HCT116 (cell line): ENCODE measurements around the gene PKHD1. TPM values are rescaled to one million over a fixed set of nuclear protein-coding genes. Genes with fewer than 3 reads are reported as not detected.
A peak's percentile ranks its signal among the peaks of the same experiment; 100 is the strongest.

Source experiments
- ATAC-seq: fragments of 200-7000 bp; cut with Tn5 transposase; 2 replicates; pipeline ENCODE4 v1.9.1; 2020; ENCODE audit warnings: mild to moderate bottlenecking, moderate library complexity
- BruUV-seq: library from RNA; stranded (reverse); fragments of 400-500 nt; replicated peaks from 2 replicates; lab custom pipeline; 2021; lab: Mats Ljungman, UMichigan
- CTCF ChIA-PET: fragments of 300-600 bp; sonication (Branson Sonifier 250); formaldehyde crosslinking; loops from one replicate; lab custom pipeline; 2021; ENCODE audit warnings: antibody characterized with exemption; lab: Charles Lee
- POLR2A ChIA-PET: fragments of 300-600, 350-600 bp; sonication (Branson Sonifier 250); formaldehyde crosslinking; loops from one replicate; lab custom pipeline; 2021; ENCODE audit warnings: antibody characterized with exemption; lab: Charles Lee
- RAD21 ChIA-PET, 2 experiments: fragments of 300-600 bp; sonication (Branson Sonifier 250); formaldehyde crosslinking; loops; one replicate each; lab custom pipeline; 2023; ENCODE audit warnings: low total read pairs in 2 of 2; ENCODE audit not compliant: uncharacterized antibody in 2 of 2, unreplicated experiment in 2 of 2, low non-redundant PET in 1 of 2; lab: Charles Lee
- DNase-seq: peaks from one replicate; pipeline ENCODE4 v3.0.0-alpha.2; 2010; ENCODE audit warnings: low read depth, low spot score
- H2AFZ ChIP-seq: fragments of 200-600 bp; shearing (Covaris generic), sonication (generic); 2 replicates; pipeline ENCODE4 v1.6.1; 2017; ENCODE audit warnings: low read depth, mixed run types, mixed read lengths, antibody characterized with exemption, low read length; ENCODE audit not compliant: poor library complexity, severe bottlenecking
- H3K27ac ChIP-seq: 2 replicates; pipeline ENCODE4 v1.5.1; 2012; ENCODE audit warnings: low read depth, low read length
- H3K27me3 ChIP-seq: fragments of 200-600 bp; sonication (generic); 2 replicates; pipeline ENCODE4 v1.6.1; 2016; ENCODE audit warnings: mixed run types, low read length, mixed read lengths; ENCODE audit not compliant: insufficient read depth
- H3K36me3 ChIP-seq, 2 experiments: fragments of 200-500 bp in 1 of 2; fragments of 200-600 bp in 1 of 2; sonication (Bioruptor generic) in 1 of 2; sonication (generic) in 1 of 2; 2 replicates each; pipeline versions ENCODE4 v1.5.1 to v1.6.1; 2014 to 2016; ENCODE audit warnings: low read length in 2 of 2, inconsistent platforms in 1 of 2, mixed read lengths in 1 of 2, mixed run types in 1 of 2; ENCODE audit not compliant: insufficient read depth in 2 of 2, control insufficient read depth in 1 of 2
- H3K4me1 ChIP-seq, 2 experiments: fragments of 200-600 bp in 1 of 2; sonication (generic) in 1 of 2; 2 replicates each; pipeline versions ENCODE4 v1.5.1 to v1.6.1; 2012 to 2017; ENCODE audit warnings: low read length in 2 of 2, inconsistent platforms in 1 of 2, mild to moderate bottlenecking in 1 of 2, mixed read lengths in 1 of 2, mixed run types in 1 of 2, moderate library complexity in 1 of 2; ENCODE audit not compliant: insufficient read depth in 2 of 2, control insufficient read depth in 1 of 2
- H3K4me2 ChIP-seq: fragments of 200-600 bp; sonication (generic); 2 replicates; pipeline ENCODE4 v1.6.1; 2017; ENCODE audit warnings: mixed run types, low read length, mixed read lengths
- H3K4me3 ChIP-seq, 2 experiments: fragments of 200-600 bp in 1 of 2; sonication (generic) in 1 of 2; replicated peaks in 1 of 2; 2 replicates each; pipeline ENCODE4 v1.5.1; 2011 to 2016; ENCODE audit warnings: low read length in 2 of 2, control low read depth in 1 of 2, low read depth in 1 of 2, mild to moderate bottlenecking in 1 of 2, mixed read lengths in 1 of 2, mixed run types in 1 of 2
- H3K79me2 ChIP-seq: fragments of 200-600 bp; sonication (generic); 2 replicates; pipeline ENCODE4 v1.6.1; 2017; ENCODE audit warnings: mild to moderate bottlenecking, mixed run types, low read length, moderate library complexity, mixed read lengths; ENCODE audit not compliant: insufficient read depth
- H3K9ac ChIP-seq: fragments of 200-600 bp; sonication (generic); 2 replicates; pipeline ENCODE4 v1.6.1; 2016; ENCODE audit warnings: low read length, mixed read lengths
- H3K9me2 ChIP-seq: fragments of 200-600 bp; sonication (generic), shearing (Covaris generic); 2 replicates; pipeline ENCODE4 v1.6.1; 2017; ENCODE audit warnings: mixed run types, mild to moderate bottlenecking, moderate library complexity; ENCODE audit not compliant: insufficient read depth
- H3K9me3 ChIP-seq, 2 experiments: fragments of 200-500 bp in 1 of 2; fragments of 200-600 bp in 1 of 2; sonication (Bioruptor generic) in 1 of 2; sonication (generic) in 1 of 2; 2 replicates each; pipeline ENCODE4 v1.6.1; 2014 to 2017; ENCODE audit warnings: low read length in 2 of 2, mixed read lengths in 2 of 2, inconsistent platforms in 1 of 2, low read depth in 1 of 2, mild to moderate bottlenecking in 1 of 2, mixed run types in 1 of 2, moderate library complexity in 1 of 2; ENCODE audit not compliant: control insufficient read depth in 1 of 2, insufficient read depth in 1 of 2
- H4K20me1 ChIP-seq: fragments of 200-600 bp; sonication (generic), shearing (Covaris generic); 2 replicates; pipeline ENCODE4 v1.6.1; 2017; ENCODE audit warnings: mixed run types, mild to moderate bottlenecking, moderate library complexity; ENCODE audit not compliant: insufficient read depth
- CEBPB ChIP-seq: IDR thresholded peaks from 2 replicates; pipeline ENCODE4 v1.6.1; 2012; ENCODE audit warnings: low read depth
- EZH2 ChIP-seq: fragments of 200-600 bp; sonication (generic); IDR thresholded peaks from 2 replicates; pipeline ENCODE4 v1.6.1; 2017; ENCODE audit warnings: antibody characterized with exemption, mixed run types
- RAD21 ChIP-seq: IDR thresholded peaks from 2 replicates; pipeline ENCODE4 v1.6.1; 2012; ENCODE audit warnings: low read depth, mild to moderate bottlenecking
- YY1 ChIP-seq: IDR thresholded peaks from 2 replicates; pipeline ENCODE4 v1.6.1; 2011; ENCODE audit warnings: low read length, low read depth, moderate library complexity, mild to moderate bottlenecking; ENCODE audit not compliant: insufficient replicate concordance; ENCODE audit errors: extremely low read depth
- ZFX ChIP-seq: fragments of 450-650 bp; IDR thresholded peaks from 2 replicates; pipeline ENCODE4 v1.6.1; 2017
- intact Hi-C: fragments of 100-400 bp; cut with micrococcal nuclease; formaldehyde crosslinking; loops from 2 replicates; pipeline ENCODE4 v1.10.0; 2022
- total RNA-seq: library from RNA; stranded (reverse); gene quantifications from one replicate; pipeline ENCODE4 v1.2.1, GENCODE V29; 2021; ENCODE audit not compliant: unreplicated experiment
- TF ChIP-seq, protein P1 (sequence below): IDR thresholded peaks from 2 replicates; pipeline ENCODE4 v1.6.1; 2012
- TF ChIP-seq, protein P2 (sequence below): IDR thresholded peaks from 2 replicates; pipeline ENCODE4 v1.6.1; 2012
- TF ChIP-seq, protein P3 (sequence below), 3 experiments: fragments of 200-600 bp in 1 of 3; sonication (generic) in 1 of 3; IDR thresholded peaks in 2 of 3; conservative IDR thresholded peaks in 1 of 3; 2 replicates each; pipeline ENCODE4 v1.5.1; 2012 to 2017; ENCODE audit warnings: low read depth in 2 of 3, low read length in 2 of 3, antibody characterized with exemption in 1 of 3, borderline replicate concordance in 1 of 3, control low read depth in 1 of 3, mild to moderate bottlenecking in 1 of 3, mixed read lengths in 1 of 3, mixed run types in 1 of 3, moderate library complexity in 1 of 3; ENCODE audit not compliant: insufficient read depth in 1 of 3
- TF ChIP-seq, protein P4 (sequence below): IDR thresholded peaks from 2 replicates; pipeline ENCODE4 v1.6.1; 2011; ENCODE audit warnings: mild to moderate bottlenecking, low read length, moderate library complexity; ENCODE audit not compliant: insufficient replicate concordance; ENCODE audit errors: extremely low read depth

PKHD1 gene
- total RNA-seq, 1 experiment from 2014 or later: not detected

DNA sequence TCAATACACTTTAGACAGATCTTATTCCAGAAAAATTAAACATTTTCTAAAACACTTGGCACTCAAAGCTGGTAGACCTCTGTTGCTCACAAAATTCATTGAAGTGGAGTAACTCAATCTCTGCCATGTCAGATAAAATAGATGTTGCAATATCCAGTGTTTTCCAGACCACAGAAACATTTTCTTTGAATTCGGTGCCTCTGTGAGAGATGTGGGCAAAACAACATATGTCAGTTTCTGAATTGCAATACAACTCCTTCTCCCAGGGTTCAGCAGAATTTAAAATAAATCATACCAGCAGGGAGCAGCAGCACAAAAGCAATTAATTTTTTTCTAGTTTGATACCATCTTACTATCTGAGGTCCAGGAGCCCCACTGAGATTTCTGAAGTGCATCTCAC is 11.3 kb upstream of the PKHD1 start:
- no peak overlapping the region for H2AFZ ChIP-seq
- ATAC-seq (no peak), DNase-seq (no peak)
- H3K79me2 ChIP-seq: no peaks in the 10 kb centered on the region
- no peaks in the 10 kb centered on the region for H3K36me3 ChIP-seq
- BruUV-seq: no TSS peak
- ChIA-PET RAD21 (no interaction called here), CTCF (interaction anchor here (0.9 kb wide), 1 partner anchor 136 kb away, joined by 3 read pairs; no protein-coding TSS in a partner anchor), POLR2A (no interaction called here)
- H3K9ac ChIP-seq: no peak overlapping the region
- intact Hi-C loops: no loop called here
- no peaks in the 10 kb centered on the region for H3K4me1 ChIP-seq
- no peak overlapping the region for H3K27ac ChIP-seq
- H3K9me3 ChIP-seq: no peaks in the 10 kb centered on the region
- H3K9me2 ChIP-seq: no peaks in the 10 kb centered on the region
- no peak overlapping the region for H3K4me2 ChIP-seq
- H4K20me1 ChIP-seq: no peaks in the 10 kb centered on the region
- TF ChIP-seq CEBPB (no peak), EZH2 (no peak), RAD21 (peak; percentile 10; the same call in 1 of the 2 replicates), ZFX (no peak)
- TF ChIP-seq, protein P1, sequence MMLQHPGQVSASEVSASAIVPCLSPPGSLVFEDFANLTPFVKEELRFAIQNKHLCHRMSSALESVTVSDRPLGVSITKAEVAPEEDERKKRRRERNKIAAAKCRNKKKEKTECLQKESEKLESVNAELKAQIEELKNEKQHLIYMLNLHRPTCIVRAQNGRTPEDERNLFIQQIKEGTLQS: no peak
- no peak overlapping the region for H3K4me3 ChIP-seq
- H3K27me3 ChIP-seq: peaks cover 37% of the 10 kb centered on the region; the same call in 1 of the 2 replicates

DNA sequence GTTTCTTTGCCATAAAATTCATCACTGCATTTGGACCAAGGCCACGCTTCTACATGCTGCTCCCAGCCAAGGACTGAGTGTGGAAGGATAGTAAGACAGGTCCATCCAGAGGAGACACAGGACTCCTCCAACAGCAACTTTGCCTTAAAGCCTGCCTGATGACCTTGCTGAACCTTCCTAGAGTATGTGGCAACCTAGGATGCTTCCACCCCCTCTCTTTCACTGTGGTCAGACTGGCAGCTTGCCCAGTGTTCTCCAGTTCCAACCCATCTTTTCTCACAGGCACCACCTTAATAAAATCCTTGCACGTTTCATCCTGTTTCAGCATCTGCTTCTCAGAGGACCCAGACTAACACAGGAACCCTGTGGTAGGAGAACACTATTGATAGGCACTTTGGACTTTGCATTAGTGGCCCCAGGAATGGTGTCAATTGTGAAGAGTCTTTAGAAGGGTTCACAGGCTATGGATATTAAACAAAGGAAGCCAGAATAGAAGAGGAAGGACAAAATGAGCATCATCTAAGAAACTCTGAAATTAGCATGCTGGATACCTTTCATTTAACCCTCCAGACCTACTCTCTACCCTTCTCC is 2.4 kb upstream of the PKHD1 start:
- Histone ChIP-seq H3K9me3 (no peaks in the 10 kb centered on the region), H2AFZ (no peak overlapping the region), H3K36me3 (no peaks in the 10 kb centered on the region), H3K4me3 (no peak overlapping the region), H3K27ac (no peak overlapping the region), H3K27me3 (no peaks in the 10 kb centered on the region), H3K4me2 (no peak overlapping the region), H4K20me1 (no peaks in the 10 kb centered on the region), H3K9ac (no peak overlapping the region), H3K9me2 (no peaks in the 10 kb centered on the region), H3K4me1 (peaks cover 4 to 5% of the 10 kb centered on the region in 2 experiments; a peak in 1 of 4 replicates), H3K79me2 (no peaks in the 10 kb centered on the region)
- no peak for DNase-seq
- RAD21 ChIA-PET: no interaction called here
- no TSS peak for BruUV-seq
- CTCF ChIA-PET: no interaction called here
- POLR2A ChIA-PET: no interaction called here
- no peak for ATAC-seq
- intact Hi-C loops: no loop called here
- TF ChIP-seq, protein P2, sequence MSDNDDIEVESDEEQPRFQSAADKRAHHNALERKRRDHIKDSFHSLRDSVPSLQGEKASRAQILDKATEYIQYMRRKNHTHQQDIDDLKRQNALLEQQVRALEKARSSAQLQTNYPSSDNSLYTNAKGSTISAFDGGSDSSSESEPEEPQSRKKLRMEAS: no peak
- TF ChIP-seq YY1: no peak
- TF ChIP-seq, protein P3, sequence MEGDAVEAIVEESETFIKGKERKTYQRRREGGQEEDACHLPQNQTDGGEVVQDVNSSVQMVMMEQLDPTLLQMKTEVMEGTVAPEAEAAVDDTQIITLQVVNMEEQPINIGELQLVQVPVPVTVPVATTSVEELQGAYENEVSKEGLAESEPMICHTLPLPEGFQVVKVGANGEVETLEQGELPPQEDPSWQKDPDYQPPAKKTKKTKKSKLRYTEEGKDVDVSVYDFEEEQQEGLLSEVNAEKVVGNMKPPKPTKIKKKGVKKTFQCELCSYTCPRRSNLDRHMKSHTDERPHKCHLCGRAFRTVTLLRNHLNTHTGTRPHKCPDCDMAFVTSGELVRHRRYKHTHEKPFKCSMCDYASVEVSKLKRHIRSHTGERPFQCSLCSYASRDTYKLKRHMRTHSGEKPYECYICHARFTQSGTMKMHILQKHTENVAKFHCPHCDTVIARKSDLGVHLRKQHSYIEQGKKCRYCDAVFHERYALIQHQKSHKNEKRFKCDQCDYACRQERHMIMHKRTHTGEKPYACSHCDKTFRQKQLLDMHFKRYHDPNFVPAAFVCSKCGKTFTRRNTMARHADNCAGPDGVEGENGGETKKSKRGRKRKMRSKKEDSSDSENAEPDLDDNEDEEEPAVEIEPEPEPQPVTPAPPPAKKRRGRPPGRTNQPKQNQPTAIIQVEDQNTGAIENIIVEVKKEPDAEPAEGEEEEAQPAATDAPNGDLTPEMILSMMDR (IDR thresholded peaks at IDR 0.05 in 2 of 3, conservative IDR thresholded peaks at IDR 0.05 in 1 of 3; ENCODE audit: borderline replicate concordance in 1 of 3, insufficient read depth in 1 of 3, low read depth in 2 of 3, low read length in 2 of 3): no peak
- TF ChIP-seq, protein P4, sequence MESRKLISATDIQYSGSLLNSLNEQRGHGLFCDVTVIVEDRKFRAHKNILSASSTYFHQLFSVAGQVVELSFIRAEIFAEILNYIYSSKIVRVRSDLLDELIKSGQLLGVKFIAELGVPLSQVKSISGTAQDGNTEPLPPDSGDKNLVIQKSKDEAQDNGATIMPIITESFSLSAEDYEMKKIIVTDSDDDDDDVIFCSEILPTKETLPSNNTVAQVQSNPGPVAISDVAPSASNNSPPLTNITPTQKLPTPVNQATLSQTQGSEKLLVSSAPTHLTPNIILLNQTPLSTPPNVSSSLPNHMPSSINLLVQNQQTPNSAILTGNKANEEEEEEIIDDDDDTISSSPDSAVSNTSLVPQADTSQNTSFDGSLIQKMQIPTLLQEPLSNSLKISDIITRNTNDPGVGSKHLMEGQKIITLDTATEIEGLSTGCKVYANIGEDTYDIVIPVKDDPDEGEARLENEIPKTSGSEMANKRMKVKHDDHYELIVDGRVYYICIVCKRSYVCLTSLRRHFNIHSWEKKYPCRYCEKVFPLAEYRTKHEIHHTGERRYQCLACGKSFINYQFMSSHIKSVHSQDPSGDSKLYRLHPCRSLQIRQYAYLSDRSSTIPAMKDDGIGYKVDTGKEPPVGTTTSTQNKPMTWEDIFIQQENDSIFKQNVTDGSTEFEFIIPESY: no peak
- TF ChIP-seq, protein P1: no peak
